Measurements from ENCODE around the gene LHFPL2. TPM values are rescaled to one million over a fixed set of nuclear protein-coding genes. Genes with fewer than 3 reads are reported as not detected.

Gene LHFPL2
- total RNA-seq, 1 experiment from 2014 or later: 43.6 TPM

DNA sequence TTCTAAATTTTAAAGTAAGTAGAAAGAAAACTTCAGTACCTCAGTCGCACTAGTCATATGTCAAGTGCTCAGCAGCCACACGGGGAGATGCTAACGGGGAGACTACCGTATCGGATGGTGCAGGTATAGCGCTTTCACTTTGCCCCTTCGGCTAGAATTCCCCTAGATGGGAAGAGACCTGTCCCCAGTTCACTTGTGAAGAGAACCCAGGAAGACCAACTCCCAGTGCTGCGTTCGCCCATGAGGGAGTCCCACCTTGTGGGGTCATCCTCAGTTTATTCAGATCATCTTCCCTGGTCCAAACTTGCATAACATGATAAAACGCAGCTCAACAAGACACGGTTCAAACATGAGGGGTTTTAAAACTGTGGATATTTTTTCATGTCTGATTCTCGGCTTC, 87.3 kb downstream of the LHFPL2 start:
- BruUV-seq (replicated peaks): no TSS peak
- H3K27ac Mint-ChIP-seq (ENCODE audit: unreplicated experiment): no peak overlapping the region
- TF ChIP-seq, protein P1, sequence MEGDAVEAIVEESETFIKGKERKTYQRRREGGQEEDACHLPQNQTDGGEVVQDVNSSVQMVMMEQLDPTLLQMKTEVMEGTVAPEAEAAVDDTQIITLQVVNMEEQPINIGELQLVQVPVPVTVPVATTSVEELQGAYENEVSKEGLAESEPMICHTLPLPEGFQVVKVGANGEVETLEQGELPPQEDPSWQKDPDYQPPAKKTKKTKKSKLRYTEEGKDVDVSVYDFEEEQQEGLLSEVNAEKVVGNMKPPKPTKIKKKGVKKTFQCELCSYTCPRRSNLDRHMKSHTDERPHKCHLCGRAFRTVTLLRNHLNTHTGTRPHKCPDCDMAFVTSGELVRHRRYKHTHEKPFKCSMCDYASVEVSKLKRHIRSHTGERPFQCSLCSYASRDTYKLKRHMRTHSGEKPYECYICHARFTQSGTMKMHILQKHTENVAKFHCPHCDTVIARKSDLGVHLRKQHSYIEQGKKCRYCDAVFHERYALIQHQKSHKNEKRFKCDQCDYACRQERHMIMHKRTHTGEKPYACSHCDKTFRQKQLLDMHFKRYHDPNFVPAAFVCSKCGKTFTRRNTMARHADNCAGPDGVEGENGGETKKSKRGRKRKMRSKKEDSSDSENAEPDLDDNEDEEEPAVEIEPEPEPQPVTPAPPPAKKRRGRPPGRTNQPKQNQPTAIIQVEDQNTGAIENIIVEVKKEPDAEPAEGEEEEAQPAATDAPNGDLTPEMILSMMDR (IDR thresholded peaks at IDR 0.05; ENCODE audit: unreplicated experiment): no peak

DNA sequence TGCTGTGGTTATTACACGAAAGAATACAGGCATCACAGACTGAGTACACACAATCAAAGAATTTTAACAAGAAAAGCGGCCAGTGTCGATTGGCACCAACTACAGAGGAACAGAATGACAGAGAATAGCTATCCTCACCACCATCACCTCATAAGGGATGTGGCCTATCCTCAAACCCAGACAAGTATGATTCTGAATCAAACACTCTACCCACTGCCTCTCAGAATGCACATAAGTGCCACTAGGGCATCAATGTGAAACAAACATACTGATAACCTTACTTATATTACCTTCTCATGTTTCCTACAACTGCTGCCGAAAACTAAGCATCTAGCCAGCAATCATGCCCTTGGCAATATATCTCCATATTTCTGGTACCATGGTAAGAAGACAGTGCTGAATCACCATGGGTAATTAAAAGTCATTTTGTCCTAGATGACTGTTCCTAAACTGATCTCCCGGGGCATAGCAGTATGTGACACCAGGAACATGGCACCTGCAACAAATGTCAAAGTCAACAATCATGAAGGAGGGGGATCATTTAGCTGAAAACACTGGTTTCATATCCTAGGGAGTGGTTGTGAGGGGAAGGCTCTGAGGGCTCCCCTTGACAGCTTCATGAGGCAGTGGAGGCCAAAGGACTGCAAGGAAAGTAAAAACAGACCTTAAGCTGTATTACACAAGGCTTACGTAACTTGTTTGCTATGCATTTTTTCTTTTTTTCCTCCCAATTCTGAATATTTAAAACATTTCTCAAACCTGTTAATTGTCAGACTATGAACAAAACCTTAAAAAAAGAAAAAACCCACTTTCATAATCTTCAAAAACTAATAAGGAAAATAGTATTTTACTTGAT, 88.3 kb downstream of the LHFPL2 start:
- TF ChIP-seq, protein P1 (IDR thresholded peaks at IDR 0.05; ENCODE audit: unreplicated experiment): no peak
- no TSS peak for BruUV-seq (replicated peaks)
- Mint-ChIP-seq H3K27me3 (ENCODE audit: unreplicated experiment) (no peaks in the 10 kb centered on the region), H3K9me3 (ENCODE audit: low read depth, unreplicated experiment) (no peaks in the 10 kb centered on the region), H3K36me3 (ENCODE audit: insufficient read depth, unreplicated experiment) (peaks cover 24% of the 10 kb centered on the region), H3K4me1 (ENCODE audit: low read depth, unreplicated experiment) (peaks cover 6% of the 10 kb centered on the region), H3K4me3 (ENCODE audit: low read depth, unreplicated experiment) (no peak overlapping the region), H3K27ac (ENCODE audit: unreplicated experiment) (no peak overlapping the region)
- intact Hi-C loops (cut with micrococcal nuclease; ENCODE audit: unreplicated experiment): loop anchor here (10.0 kb wide), 1 partner anchor 65 kb away; no protein-coding TSS in a partner anchor
- DNase-seq: no peak
- CTCF ChIA-PET: interaction anchor here (1.3 kb wide), 1 partner anchor 9 kb away, joined by 4 read pairs; no protein-coding TSS in a partner anchor

More for the DNA sequence above, 87.3 kb downstream of the LHFPL2 start:
- DNase-seq: no peak
- CTCF ChIA-PET: no interaction called here
- peaks cover 9% of the 10 kb centered on the region for H3K4me1 Mint-ChIP-seq (ENCODE audit: low read depth, unreplicated experiment)
- intact Hi-C loops (cut with micrococcal nuclease; ENCODE audit: unreplicated experiment): loop anchor here (10.0 kb wide), 1 partner anchor 64 kb away; no protein-coding TSS in a partner anchor
- no peak overlapping the region for H3K4me3 Mint-ChIP-seq (ENCODE audit: low read depth, unreplicated experiment)
- no peaks in the 10 kb centered on the region for H3K27me3 Mint-ChIP-seq (ENCODE audit: unreplicated experiment)
- H3K9me3 Mint-ChIP-seq (ENCODE audit: low read depth, unreplicated experiment): no peaks in the 10 kb centered on the region
- H3K36me3 Mint-ChIP-seq (ENCODE audit: insufficient read depth, unreplicated experiment): peaks cover 24% of the 10 kb centered on the region

GRCh38 chr5:78557601-78558000, 91.0 kb downstream of the LHFPL2 start:
- H3K36me3 Mint-ChIP-seq (ENCODE audit: insufficient read depth, unreplicated experiment): peaks cover 5% of the 10 kb centered on the region

GRCh38 chr5:78555870-78556269, 92.7 kb downstream of the LHFPL2 start:
- H3K4me1 Mint-ChIP-seq (ENCODE audit: low read depth, unreplicated experiment): peaks cover 7% of the 10 kb centered on the region
- BruUV-seq (replicated peaks): no TSS peak
- TF ChIP-seq, protein P1 (IDR thresholded peaks at IDR 0.05; ENCODE audit: unreplicated experiment): no peak
- no peaks in the 10 kb centered on the region for H3K36me3 Mint-ChIP-seq (ENCODE audit: insufficient read depth, unreplicated experiment)
- H3K27me3 Mint-ChIP-seq (ENCODE audit: unreplicated experiment): no peaks in the 10 kb centered on the region
- H3K9me3 Mint-ChIP-seq (ENCODE audit: low read depth, unreplicated experiment): no peaks in the 10 kb centered on the region
- intact Hi-C loops (cut with micrococcal nuclease; ENCODE audit: unreplicated experiment): no loop called here
- H3K27ac Mint-ChIP-seq (ENCODE audit: unreplicated experiment): no peak overlapping the region
- DNase-seq: no peak
- CTCF ChIA-PET: interaction anchor here (0.7 kb wide), 1 partner anchor 72 kb away, joined by 3 read pairs; no protein-coding TSS in a partner anchor
- no peak overlapping the region for H3K4me3 Mint-ChIP-seq (ENCODE audit: low read depth, unreplicated experiment)

More at GRCh38 chr5:78557601-78558000, 91.0 kb downstream of the LHFPL2 start:
- CTCF ChIA-PET: no interaction called here
- no TSS peak for BruUV-seq (replicated peaks)
- intact Hi-C loops (cut with micrococcal nuclease; ENCODE audit: unreplicated experiment): no loop called here
- no peaks in the 10 kb centered on the region for H3K9me3 Mint-ChIP-seq (ENCODE audit: low read depth, unreplicated experiment)
- no peak overlapping the region for H3K4me3 Mint-ChIP-seq (ENCODE audit: low read depth, unreplicated experiment)
- no peak overlapping the region for H3K27ac Mint-ChIP-seq (ENCODE audit: unreplicated experiment)
- no peak for DNase-seq
- H3K27me3 Mint-ChIP-seq (ENCODE audit: unreplicated experiment): no peaks in the 10 kb centered on the region
- TF ChIP-seq, protein P1 (IDR thresholded peaks at IDR 0.05; ENCODE audit: unreplicated experiment): no peak
- H3K4me1 Mint-ChIP-seq (ENCODE audit: low read depth, unreplicated experiment): peaks cover 7% of the 10 kb centered on the region

Data from Calu3 (cell line).